ENCODE results near the gene RPL15. TPM values are rescaled to one million over a fixed set of nuclear protein-coding genes. Genes with fewer than 3 reads are reported as not detected.

The RPL15 gene
- total and polyA plus RNA-seq, 2 of the 13 experiments (the other 11 are each of a cell fraction or from before 2014, with no cell fraction given) = 1,297 to 3,693 TPM

- no peak for TF ChIP-seq ZBTB40 (IDR thresholded peaks at IDR 0.05)
- TF ChIP-seq ZBTB40 (CRISPR knock-in tag; IDR thresholded peaks at IDR 0.05) = peak; percentile 80
- peak; percentile 72 for TF ChIP-seq SPEN (CRISPR knock-in tag; IDR thresholded peaks at IDR 0.05; ENCODE audit: low read depth)
- no peak for TF ChIP-seq PTBP1 (IDR thresholded peaks at IDR 0.05; ENCODE audit: low read depth, low read length, poor library complexity, severe bottlenecking)
- peak; percentile 97 for TF ChIP-seq SAP130 (CRISPR knock-in tag; IDR thresholded peaks at IDR 0.05; ENCODE audit: low read depth)
- peak; percentile 38; the same call in 1 of the 2 replicates for TF ChIP-seq HDAC2 (CRISPR knock-in tag; IDR thresholded peaks at IDR 0.05)
- TF ChIP-seq REL (CRISPR knock-in tag; conservative IDR thresholded peaks at IDR 0.05) = no peak; the same call in 1 of the 2 replicates
- no peak for TF ChIP-seq JUNB (CRISPR knock-in tag; IDR thresholded peaks at IDR 0.05; ENCODE audit: borderline replicate concordance)
- TF ChIP-seq E2F1 (CRISPR knock-in tag; IDR thresholded peaks at IDR 0.05) = no peak; the same call in 1 of the 2 replicates
- TF ChIP-seq, protein P1, sequence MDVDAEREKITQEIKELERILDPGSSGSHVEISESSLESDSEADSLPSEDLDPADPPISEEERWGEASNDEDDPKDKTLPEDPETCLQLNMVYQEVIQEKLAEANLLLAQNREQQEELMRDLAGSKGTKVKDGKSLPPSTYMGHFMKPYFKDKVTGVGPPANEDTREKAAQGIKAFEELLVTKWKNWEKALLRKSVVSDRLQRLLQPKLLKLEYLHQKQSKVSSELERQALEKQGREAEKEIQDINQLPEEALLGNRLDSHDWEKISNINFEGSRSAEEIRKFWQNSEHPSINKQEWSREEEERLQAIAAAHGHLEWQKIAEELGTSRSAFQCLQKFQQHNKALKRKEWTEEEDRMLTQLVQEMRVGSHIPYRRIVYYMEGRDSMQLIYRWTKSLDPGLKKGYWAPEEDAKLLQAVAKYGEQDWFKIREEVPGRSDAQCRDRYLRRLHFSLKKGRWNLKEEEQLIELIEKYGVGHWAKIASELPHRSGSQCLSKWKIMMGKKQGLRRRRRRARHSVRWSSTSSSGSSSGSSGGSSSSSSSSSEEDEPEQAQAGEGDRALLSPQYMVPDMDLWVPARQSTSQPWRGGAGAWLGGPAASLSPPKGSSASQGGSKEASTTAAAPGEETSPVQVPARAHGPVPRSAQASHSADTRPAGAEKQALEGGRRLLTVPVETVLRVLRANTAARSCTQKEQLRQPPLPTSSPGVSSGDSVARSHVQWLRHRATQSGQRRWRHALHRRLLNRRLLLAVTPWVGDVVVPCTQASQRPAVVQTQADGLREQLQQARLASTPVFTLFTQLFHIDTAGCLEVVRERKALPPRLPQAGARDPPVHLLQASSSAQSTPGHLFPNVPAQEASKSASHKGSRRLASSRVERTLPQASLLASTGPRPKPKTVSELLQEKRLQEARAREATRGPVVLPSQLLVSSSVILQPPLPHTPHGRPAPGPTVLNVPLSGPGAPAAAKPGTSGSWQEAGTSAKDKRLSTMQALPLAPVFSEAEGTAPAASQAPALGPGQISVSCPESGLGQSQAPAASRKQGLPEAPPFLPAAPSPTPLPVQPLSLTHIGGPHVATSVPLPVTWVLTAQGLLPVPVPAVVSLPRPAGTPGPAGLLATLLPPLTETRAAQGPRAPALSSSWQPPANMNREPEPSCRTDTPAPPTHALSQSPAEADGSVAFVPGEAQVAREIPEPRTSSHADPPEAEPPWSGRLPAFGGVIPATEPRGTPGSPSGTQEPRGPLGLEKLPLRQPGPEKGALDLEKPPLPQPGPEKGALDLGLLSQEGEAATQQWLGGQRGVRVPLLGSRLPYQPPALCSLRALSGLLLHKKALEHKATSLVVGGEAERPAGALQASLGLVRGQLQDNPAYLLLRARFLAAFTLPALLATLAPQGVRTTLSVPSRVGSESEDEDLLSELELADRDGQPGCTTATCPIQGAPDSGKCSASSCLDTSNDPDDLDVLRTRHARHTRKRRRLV (CRISPR knock-in tag; IDR thresholded peaks at IDR 0.05) = no peak
- TF ChIP-seq KAT7 (CRISPR knock-in tag; IDR thresholded peaks at IDR 0.05; ENCODE audit: borderline replicate concordance) = peak; percentile 88; the same call in 1 of the 2 replicates
- TF ChIP-seq ELF1 (CRISPR knock-in tag; IDR thresholded peaks at IDR 0.05) = 0 out of 2 replicates have a peak, but pooled peaks have one; percentile 11
- no peak for TF ChIP-seq HMGA1 (CRISPR knock-in tag; conservative IDR thresholded peaks at IDR 0.05)
- peak; percentile 71 for TF ChIP-seq ZFX (CRISPR knock-in tag; IDR thresholded peaks at IDR 0.05; ENCODE audit: low read depth)
Measured at GRCh38 chr3:23945913-23946687, 29.2 kb downstream of the RPL15 start (continued).
